WERI-Rb-1 (cell line): ENCODE results near the gene EEFSEC.
A peak's percentile ranks its signal among the peaks of the same experiment; 100 is the strongest.

ENCODE experiments used
- DNase-seq: peaks from one replicate; pipeline ENCODE4 v3.0.0-alpha.2; 2020
- H3K27ac ChIP-seq: fragments of 250-450 bp; sonication (Bioruptor Pico); 2 replicates; pipeline ENCODE4 v1.5.1; 2020; ENCODE audit warnings: mild to moderate bottlenecking, moderate library complexity
- H3K27me3 ChIP-seq: fragments of 250-450 bp; sonication (Bioruptor Pico); 2 replicates; pipeline ENCODE4 v1.5.1; 2021; ENCODE audit warnings: mild to moderate bottlenecking, low read depth, moderate library complexity; ENCODE audit not compliant: insufficient read depth, severe bottlenecking
- H3K36me3 ChIP-seq: fragments of 250-450 bp; sonication (Bioruptor Pico); 2 replicates; pipeline ENCODE4 v1.5.1; 2020; ENCODE audit warnings: mild to moderate bottlenecking, moderate library complexity
- H3K4me3 ChIP-seq: 2 replicates; pipeline ENCODE4 v1.5.1; 2011; ENCODE audit warnings: low read depth, mild to moderate bottlenecking, control low read depth, low read length
- H3K9me3 ChIP-seq: fragments of 250-450 bp; sonication (Bioruptor Pico); 2 replicates; pipeline ENCODE4 v1.5.1; 2021; ENCODE audit warnings: mild to moderate bottlenecking, moderate library complexity; ENCODE audit not compliant: severe bottlenecking
- CTCF ChIP-seq: IDR thresholded peaks from 2 replicates; pipeline ENCODE4 v1.5.1; 2011; ENCODE audit warnings: low read depth, mild to moderate bottlenecking, control low read depth, inconsistent platforms, low read length

The EEFSEC gene

GRCh38 chr3:128343287-128344051 is 190.2 kb downstream of the EEFSEC start:
- peak; percentile 57 for DNase-seq
- no peak for TF ChIP-seq CTCF

GRCh38 chr3:128344052-128344735 is 190.9 kb downstream of the EEFSEC start:
- TF ChIP-seq CTCF, result no peak
- Histone ChIP-seq H3K9me3 (no peaks in the 10 kb centered on the region), H3K27me3 (no peaks in the 10 kb centered on the region), H3K4me3 (no peak overlapping the region), H3K36me3 (peaks cover 8% of the 10 kb centered on the region; the same call in 1 of the 2 replicates), H3K27ac (peak overlapping the region; percentile 6; the same call in 1 of the 2 replicates)
- no peak for DNase-seq

More at GRCh38 chr3:128343287-128344051, 190.2 kb downstream of the EEFSEC start:
- peaks cover 8% of the 10 kb centered on the region; the same call in 1 of the 2 replicates for H3K36me3 ChIP-seq
- H3K27me3 ChIP-seq, result no peaks in the 10 kb centered on the region
- H3K9me3 ChIP-seq, result no peaks in the 10 kb centered on the region
- H3K4me3 ChIP-seq, result no peak overlapping the region
- peak overlapping the region; percentile 6; the same call in 1 of the 2 replicates for H3K27ac ChIP-seq

- Histone ChIP-seq H3K27ac (no peak overlapping the region), H3K36me3 (peaks cover 8% of the 10 kb centered on the region; the same call in 1 of the 2 replicates), H3K27me3 (no peaks in the 10 kb centered on the region), H3K4me3 (no peak overlapping the region), H3K9me3 (no peaks in the 10 kb centered on the region)
- DNase-seq, result no peak
- no peak for TF ChIP-seq CTCF
Measured at GRCh38 chr3:128345196-128345595, 191.9 kb downstream of the EEFSEC start.

- Histone ChIP-seq H3K36me3 (peaks cover 5% of the 10 kb centered on the region; the same call in 1 of the 2 replicates), H3K4me3 (no peak overlapping the region), H3K9me3 (no peaks in the 10 kb centered on the region), H3K27ac (no peak overlapping the region), H3K27me3 (no peaks in the 10 kb centered on the region)
- DNase-seq, result no peak
- TF ChIP-seq CTCF, result no peak
Measured at GRCh38 chr3:128346562-128346961, 193.3 kb downstream of the EEFSEC start.

DNA sequence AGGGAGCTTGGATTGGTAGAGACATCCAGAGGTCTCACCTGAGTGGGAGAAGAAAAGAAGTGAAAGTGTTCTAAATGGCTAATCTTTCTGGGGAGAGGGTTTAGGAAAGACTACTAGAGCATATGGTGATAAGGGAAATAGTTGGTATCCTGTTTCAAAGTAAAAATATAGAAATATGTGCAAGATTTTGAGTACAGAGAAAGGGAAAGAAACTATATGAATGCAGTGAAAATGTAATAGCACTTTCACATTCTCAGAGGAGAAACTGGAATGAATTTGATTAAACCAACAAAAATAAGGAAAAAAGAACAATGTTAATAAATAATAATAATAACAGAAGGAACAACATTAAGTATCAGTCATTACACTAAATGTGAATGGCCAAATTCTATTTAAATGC is 194.0 kb downstream of the EEFSEC start:
- H3K27me3 ChIP-seq, result no peaks in the 10 kb centered on the region
- no peak for DNase-seq

More for the DNA sequence above, 194.0 kb downstream of the EEFSEC start:
- H3K27ac ChIP-seq, result no peak overlapping the region
- TF ChIP-seq CTCF, result no peak
- 0 out of 2 replicates have a peak, but pooled peaks cover 4% of the 10 kb centered on the region for H3K36me3 ChIP-seq
- no peaks in the 10 kb centered on the region for H3K9me3 ChIP-seq
- no peak overlapping the region for H3K4me3 ChIP-seq
